A673 (cell line): Measurements from ENCODE around the gene ACOT7.

ENCODE experiments used
- EZH2 ChIP-seq: fragments of 200-600 bp; sonication (generic); IDR thresholded peaks from 2 replicates; pipeline ENCODE4 v1.6.1; 2017; ENCODE audit warnings: borderline replicate concordance, low read depth, mild to moderate bottlenecking, mixed read lengths, antibody characterized with exemption, low read length; ENCODE audit not compliant: poor library complexity, severe bottlenecking
- TF ChIP-seq, protein P1 (sequence below): fragments of 300-800, 200-600 bp; sonication (generic); conservative IDR thresholded peaks from 2 replicates; pipeline ENCODE4 v1.5.1; 2017; ENCODE audit warnings: low read depth, mild to moderate bottlenecking, antibody characterized with exemption, low read length, moderate library complexity, mixed read lengths

DNA sequence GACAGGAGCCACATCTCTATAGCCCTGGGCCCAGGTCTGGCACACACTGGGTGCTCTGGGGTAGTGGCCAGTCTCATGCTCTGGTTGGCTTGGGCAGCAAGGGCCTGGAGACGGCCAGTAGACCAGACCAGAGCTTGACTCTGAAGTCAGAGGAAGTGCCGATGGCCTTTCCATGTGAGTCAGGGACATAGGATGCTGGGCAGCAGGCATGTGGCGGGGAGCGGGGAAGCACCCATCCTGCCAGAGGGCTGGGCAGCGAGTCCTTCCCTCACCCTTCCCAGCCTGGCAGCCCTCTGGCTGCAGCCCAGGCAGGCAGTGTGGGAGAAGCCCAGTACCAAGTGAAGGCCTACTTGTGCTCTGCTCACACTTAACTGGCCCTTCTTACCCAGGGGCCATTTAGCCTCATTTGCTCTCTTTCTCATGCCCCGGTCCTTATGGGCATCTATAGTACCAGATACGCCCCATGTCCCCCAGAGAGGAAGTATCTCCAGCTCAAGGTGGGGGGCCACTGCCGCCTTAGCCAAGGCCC lies 136.0 kb downstream of the ACOT7 start:
- TF ChIP-seq EZH2 = no peak
- TF ChIP-seq, protein P1, sequence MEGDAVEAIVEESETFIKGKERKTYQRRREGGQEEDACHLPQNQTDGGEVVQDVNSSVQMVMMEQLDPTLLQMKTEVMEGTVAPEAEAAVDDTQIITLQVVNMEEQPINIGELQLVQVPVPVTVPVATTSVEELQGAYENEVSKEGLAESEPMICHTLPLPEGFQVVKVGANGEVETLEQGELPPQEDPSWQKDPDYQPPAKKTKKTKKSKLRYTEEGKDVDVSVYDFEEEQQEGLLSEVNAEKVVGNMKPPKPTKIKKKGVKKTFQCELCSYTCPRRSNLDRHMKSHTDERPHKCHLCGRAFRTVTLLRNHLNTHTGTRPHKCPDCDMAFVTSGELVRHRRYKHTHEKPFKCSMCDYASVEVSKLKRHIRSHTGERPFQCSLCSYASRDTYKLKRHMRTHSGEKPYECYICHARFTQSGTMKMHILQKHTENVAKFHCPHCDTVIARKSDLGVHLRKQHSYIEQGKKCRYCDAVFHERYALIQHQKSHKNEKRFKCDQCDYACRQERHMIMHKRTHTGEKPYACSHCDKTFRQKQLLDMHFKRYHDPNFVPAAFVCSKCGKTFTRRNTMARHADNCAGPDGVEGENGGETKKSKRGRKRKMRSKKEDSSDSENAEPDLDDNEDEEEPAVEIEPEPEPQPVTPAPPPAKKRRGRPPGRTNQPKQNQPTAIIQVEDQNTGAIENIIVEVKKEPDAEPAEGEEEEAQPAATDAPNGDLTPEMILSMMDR = no peak
